ENCODE measurements around the gene THSD8. TPM values are rescaled to one million over a fixed set of nuclear protein-coding genes. Genes with fewer than 3 reads are reported as not detected.
"Not testable (repeated sequence)": the region's sequence is repeated elsewhere in the genome, so short reads cannot be mapped to it uniquely, and the experiment has no call there.

Gene THSD8
- polyA plus RNA-seq, 1 donor from 2014 or later: 6.4 TPM

- Mint-ChIP-seq H3K9me3 (no peaks in the 10 kb centered on the region), H3K36me3 (peaks cover 4% of the 10 kb centered on the region), H3K27ac (no peak overlapping the region)
Observed at GRCh38 chr19:12815088-12815487, 13.2 kb downstream of the THSD8 start.

GRCh38 chr19:12817188-12817587 is 15.3 kb downstream of the THSD8 start:
- H3K27me3 Mint-ChIP-seq, H3K27ac Mint-ChIP-seq, H3K9me3 Mint-ChIP-seq, H3K36me3 Mint-ChIP-seq, H3K4me3 Mint-ChIP-seq, H3K4me1 Mint-ChIP-seq: not testable (repeated sequence)

More at GRCh38 chr19:12815088-12815487, 13.2 kb downstream of the THSD8 start:
- H3K27me3 Mint-ChIP-seq: no peaks in the 10 kb centered on the region
- H3K4me3 Mint-ChIP-seq: no peak overlapping the region
- H3K4me1 Mint-ChIP-seq: no peaks in the 10 kb centered on the region

GRCh38 chr19:12817810-12818209 is 15.9 kb downstream of the THSD8 start:
- H3K36me3 Mint-ChIP-seq, H3K27me3 Mint-ChIP-seq, H3K4me3 Mint-ChIP-seq, H3K4me1 Mint-ChIP-seq, H3K9me3 Mint-ChIP-seq, H3K27ac Mint-ChIP-seq: not testable (repeated sequence)

DNA sequence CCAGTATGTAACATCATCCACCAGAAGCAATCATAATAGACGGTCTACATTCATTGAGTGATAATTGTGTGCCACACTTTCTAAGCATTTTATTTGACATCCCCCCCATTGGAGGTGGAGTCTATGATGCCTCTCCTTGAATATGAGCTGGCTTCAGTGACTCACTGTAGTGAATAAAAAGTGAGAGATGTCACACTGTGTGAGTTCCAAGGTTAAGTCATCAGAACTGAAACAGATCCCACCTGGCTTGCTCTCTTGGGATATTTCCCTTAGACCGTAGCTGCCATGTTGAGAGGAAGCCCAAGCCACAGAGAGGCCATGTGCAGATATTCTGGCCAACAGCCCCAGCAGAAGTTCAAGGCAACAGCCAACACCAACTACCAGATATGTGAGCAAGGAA is 19.9 kb downstream of the THSD8 start:
- peaks cover 0 to 3% (median 2%) of the 10 kb centered on the region in 3 donors for H3K4me1 Mint-ChIP-seq

DNA sequence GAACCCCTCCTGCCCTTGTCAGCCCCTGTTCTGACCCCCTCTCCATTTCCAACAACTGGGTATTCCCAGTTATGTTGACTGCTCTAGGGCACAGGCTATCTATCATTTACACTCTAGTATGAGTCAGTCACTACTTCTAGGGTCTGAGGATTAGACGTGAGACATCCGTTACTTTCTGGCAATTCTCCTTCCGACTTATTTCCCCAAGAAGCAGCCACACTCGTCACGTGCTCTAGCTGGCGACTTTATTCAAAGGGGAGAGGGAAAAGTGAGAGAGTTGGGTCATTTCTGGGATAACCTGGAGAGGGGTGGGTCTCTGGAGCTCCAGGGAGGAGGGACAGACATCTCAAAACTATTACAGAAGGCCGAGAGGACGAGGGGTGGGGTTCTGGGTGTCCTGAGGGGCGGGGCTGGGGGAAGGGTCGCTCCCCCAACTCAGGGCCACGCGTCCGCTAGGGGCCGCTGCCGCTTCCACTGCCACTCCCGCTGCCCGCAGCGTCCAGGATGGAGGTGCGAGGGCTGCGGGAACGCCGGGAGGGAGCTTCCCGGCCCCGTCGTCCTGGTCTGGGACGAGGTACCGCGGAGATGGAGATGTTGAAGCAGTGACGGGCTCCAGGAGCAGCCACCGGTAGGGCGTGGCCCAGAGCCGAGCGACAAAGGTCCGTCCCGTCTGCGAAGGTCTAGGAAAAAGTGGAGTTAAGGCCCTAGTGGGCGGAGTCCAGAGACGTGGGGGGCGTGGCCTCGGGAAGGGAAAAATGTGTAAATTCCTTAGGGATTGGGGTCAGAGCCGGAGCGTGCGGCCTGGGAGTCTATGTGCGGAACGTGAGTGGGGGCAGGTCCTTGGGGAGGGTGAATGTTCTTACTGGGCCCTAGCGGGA is 23.6 kb downstream of the THSD8 start:
- Mint-ChIP-seq H3K27me3 (peaks cover 42% of the 10 kb centered on the region), H3K4me3 (peak overlapping the region in 1 of 4 donors; percentile 54), H3K36me3 (no peaks in the 10 kb centered on the region), H3K9me3 (peaks cover 0 to 1% (median 0%) of the 10 kb centered on the region in 3 donors), H3K4me1 (peaks cover 0 to 5% (median 2%) of the 10 kb centered on the region in 3 donors), H3K27ac (no peak overlapping the region)

More for the DNA sequence above, 19.9 kb downstream of the THSD8 start:
- no peaks in the 10 kb centered on the region for H3K9me3 Mint-ChIP-seq
- H3K27me3 Mint-ChIP-seq: peaks cover 16% of the 10 kb centered on the region
- H3K36me3 Mint-ChIP-seq: no peaks in the 10 kb centered on the region
- no peak overlapping the region for H3K27ac Mint-ChIP-seq
- H3K4me3 Mint-ChIP-seq: no peak overlapping the region

- H3K4me1 Mint-ChIP-seq: peaks cover 6 to 24% (median 16%) of the 10 kb centered on the region in 3 donors
- peaks cover 0 to 8% (median 6%) of the 10 kb centered on the region in 3 donors for H3K9me3 Mint-ChIP-seq
- peaks cover 69% of the 10 kb centered on the region for H3K27me3 Mint-ChIP-seq
- H3K4me3 Mint-ChIP-seq: peak overlapping the region in 1 of 4 donors; percentile 54
- H3K27ac Mint-ChIP-seq: no peak overlapping the region
- no peaks in the 10 kb centered on the region for H3K36me3 Mint-ChIP-seq
Observed at GRCh38 chr19:12828494-12828893, 26.6 kb downstream of the THSD8 start.

GRCh38 chr19:12833418-12833737 is 31.5 kb downstream of the THSD8 start:
- Mint-ChIP-seq H3K27ac (peak overlapping the region in 2 of 3 donors; percentile 51 to 90), H3K27me3 (peaks cover 80% of the 10 kb centered on the region), H3K36me3 (no peaks in the 10 kb centered on the region), H3K4me1 (peaks cover 16 to 25% (median 18%) of the 10 kb centered on the region in 3 donors), H3K9me3 (peaks cover 0 to 15% (median 6%) of the 10 kb centered on the region in 3 donors), H3K4me3 (peak overlapping the region; percentile 9 to 61 (median 54))

DNA sequence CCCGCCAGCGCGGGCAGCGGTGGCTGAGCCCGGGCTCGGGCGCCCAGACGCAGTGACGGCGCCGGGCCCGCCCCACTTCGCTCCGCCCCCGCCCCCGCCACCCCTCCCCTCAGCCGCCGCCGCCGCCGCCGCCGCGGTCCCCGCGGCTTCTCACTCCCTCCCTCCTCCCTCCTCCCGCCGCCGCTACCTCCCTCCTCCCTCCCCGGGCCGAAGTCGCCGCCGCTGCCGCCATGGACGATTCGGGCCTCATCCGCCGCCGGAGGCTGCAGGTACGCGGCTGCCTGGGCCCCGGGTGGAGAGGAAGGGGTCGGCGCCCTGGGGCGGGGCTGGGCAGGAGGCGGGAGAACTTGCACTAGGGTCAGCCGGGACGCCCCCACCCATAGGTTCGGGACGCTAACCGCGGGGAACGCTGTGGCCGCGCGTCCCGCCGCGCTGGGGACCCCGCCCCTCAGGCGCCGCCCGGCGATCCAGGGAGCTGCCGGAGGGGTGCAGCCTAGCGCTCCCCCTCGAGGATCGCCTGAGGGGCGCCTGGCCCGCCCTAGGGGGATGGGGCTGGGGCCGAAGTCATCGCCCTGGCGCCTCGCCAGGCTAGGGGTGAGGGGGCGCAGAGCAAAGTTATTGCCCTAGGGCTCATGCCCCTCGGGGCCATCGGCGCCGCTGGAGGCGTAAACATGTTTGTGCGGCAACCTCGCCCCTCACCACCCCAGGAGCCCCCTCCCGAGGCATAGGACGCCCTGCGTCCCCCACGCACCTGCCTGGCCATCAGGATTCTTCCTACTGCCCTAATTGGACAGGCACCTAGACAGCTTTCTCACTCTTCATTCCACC is 32.1 kb downstream of the THSD8 start:
- H3K9me3 Mint-ChIP-seq: peaks cover 0 to 15% (median 6%) of the 10 kb centered on the region in 3 donors
- peak overlapping the region; percentile 60 to 90 (median 68) for H3K4me3 Mint-ChIP-seq
- peaks cover 78% of the 10 kb centered on the region for H3K27me3 Mint-ChIP-seq
- H3K27ac Mint-ChIP-seq: peak overlapping the region in 2 of 3 donors; percentile 47 to 53
- H3K36me3 Mint-ChIP-seq: no peaks in the 10 kb centered on the region
- H3K4me1 Mint-ChIP-seq: peaks cover 16 to 25% (median 18%) of the 10 kb centered on the region in 3 donors

- H3K9me3 Mint-ChIP-seq: peaks cover 0 to 15% (median 6%) of the 10 kb centered on the region in 3 donors
- peaks cover 79% of the 10 kb centered on the region for H3K27me3 Mint-ChIP-seq
- peak within 1 kb of the TSS; percentile 61 to 90 (median 68) for H3K4me3 Mint-ChIP-seq
- peaks cover 21 to 25% (median 21%) of the 10 kb centered on the region in 3 donors for H3K4me1 Mint-ChIP-seq
- no peaks in the 10 kb centered on the region for H3K36me3 Mint-ChIP-seq
- H3K27ac Mint-ChIP-seq: peak within 1 kb of the TSS; percentile 53 to 90 (median 62)
Observed at GRCh38 chr19:12834566-12834943, 32.7 kb downstream of the THSD8 start, which contains the start of gene RTBDN. Gene RTBDN, minus strand, starts transcription at chr19:12834579. Its CDS starts 4,600 bp downstream, at chr19:12829979.

- Mint-ChIP-seq H3K9me3 (peaks cover 0 to 17% (median 6%) of the 10 kb centered on the region in 3 donors), H3K4me3 (peak overlapping the region in 3 of 4 donors; percentile 63 to 90 (median 73)), H3K27ac (peak overlapping the region; percentile 62 to 90 (median 81)), H3K36me3 (no peaks in the 10 kb centered on the region), H3K27me3 (peaks cover 78% of the 10 kb centered on the region), H3K4me1 (peaks cover 23 to 25% (median 24%) of the 10 kb centered on the region in 3 donors)
Observed at GRCh38 chr19:12834976-12835757, 33.3 kb downstream of the THSD8 start.

- Mint-ChIP-seq H3K9me3 (peaks cover 0 to 18% (median 6%) of the 10 kb centered on the region in 3 donors), H3K4me3 (peak overlapping the region in 3 of 4 donors; percentile 44 to 63 (median 63)), H3K27me3 (peaks cover 81% of the 10 kb centered on the region), H3K27ac (peak overlapping the region in 2 of 3 donors; percentile 81 to 90), H3K4me1 (peaks cover 19 to 32% (median 29%) of the 10 kb centered on the region in 3 donors), H3K36me3 (no peaks in the 10 kb centered on the region)
Observed at GRCh38 chr19:12836529-12836863, 34.6 kb downstream of the THSD8 start.

- Mint-ChIP-seq H3K9me3 (peaks cover 0 to 15% (median 1%) of the 10 kb centered on the region in 3 donors), H3K4me1 (peaks cover 14 to 33% (median 23%) of the 10 kb centered on the region in 3 donors), H3K36me3 (no peaks in the 10 kb centered on the region), H3K27me3 (peaks cover 77% of the 10 kb centered on the region), H3K4me3 (peak overlapping the region in 3 of 4 donors; percentile 49 to 83 (median 63)), H3K27ac (peak overlapping the region in 1 of 3 donors; percentile 81)
Observed at GRCh38 chr19:12837225-12837624, 35.4 kb downstream of the THSD8 start.

GRCh38 chr19:12838182-12838885 is 36.5 kb downstream of the THSD8 start, which contains the start of gene MAST1:
Gene MAST1, plus strand, starts transcription at chr19:12838515. Its CDS starts 58 bp downstream, at chr19:12838573.
- Mint-ChIP-seq H3K27ac (peak within 1 kb of the TSS in 2 of 3 donors; percentile 81 to 83), H3K9me3 (peaks cover 0 to 13% (median 0%) of the 10 kb centered on the region in 3 donors), H3K4me1 (peaks cover 6 to 28% (median 17%) of the 10 kb centered on the region in 3 donors), H3K27me3 (peaks cover 71% of the 10 kb centered on the region), H3K36me3 (no peaks in the 10 kb centered on the region), H3K4me3 (peak within 1 kb of the TSS; percentile 63 to 83 (median 72))

Measured in IgD-negative memory B cell (primary cell).